Activated CD8-positive, alpha-beta memory T cell treated with anti-CD3 and anti-CD28 coated beads, Interleukin-2, amount 50 U/mL, for 48 hours (primary cell): ENCODE results near the gene NCAPG2.

Experiments
- DNase-seq: peaks from one replicate; pipeline ENCODE4 v3.0.0-alpha.2; 2020

NCAPG2 gene

DNA sequence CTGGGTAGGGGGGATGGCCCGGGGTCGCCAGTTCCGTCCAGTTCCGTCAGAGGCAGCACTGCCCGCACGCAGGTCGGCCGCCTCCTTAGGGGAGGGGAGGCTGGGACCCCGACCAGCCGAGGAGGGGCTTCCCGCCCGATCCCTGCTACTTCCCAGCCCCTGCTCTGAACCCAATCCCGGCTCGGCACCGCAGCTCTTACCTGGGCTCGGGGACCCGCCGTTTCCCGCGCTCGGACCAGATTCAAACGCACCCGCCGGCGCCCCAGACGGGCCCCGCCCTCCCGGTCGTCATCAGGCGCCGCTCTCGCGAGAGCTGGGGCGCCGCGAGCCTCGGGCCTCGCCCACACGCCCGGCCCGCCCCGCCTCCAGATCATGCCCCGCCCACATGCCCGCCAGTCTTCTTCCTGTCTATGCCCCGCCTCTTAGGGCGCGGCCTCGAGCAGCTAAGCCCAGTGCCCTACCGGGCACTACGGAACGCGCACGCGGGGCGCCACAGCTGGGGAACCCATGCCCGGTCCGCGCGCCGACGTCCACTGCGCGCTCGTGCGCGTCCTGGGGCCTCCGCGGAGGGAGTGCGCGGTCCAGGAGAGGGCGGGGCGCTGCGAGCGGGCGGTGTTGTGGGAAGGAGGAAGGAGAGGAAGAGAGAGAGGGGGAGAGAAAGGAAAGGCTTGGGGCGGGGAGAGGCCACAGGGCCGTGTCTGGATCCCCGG is at the start of gene NCAPG2:
TSS of gene NCAPG2 (minus strand) at position 281 of the 710 bp plus-strand sequence. CDS start 2,905 bp downstream, outside the sequence.
- DNase-seq, result peak; percentile 99

DNA sequence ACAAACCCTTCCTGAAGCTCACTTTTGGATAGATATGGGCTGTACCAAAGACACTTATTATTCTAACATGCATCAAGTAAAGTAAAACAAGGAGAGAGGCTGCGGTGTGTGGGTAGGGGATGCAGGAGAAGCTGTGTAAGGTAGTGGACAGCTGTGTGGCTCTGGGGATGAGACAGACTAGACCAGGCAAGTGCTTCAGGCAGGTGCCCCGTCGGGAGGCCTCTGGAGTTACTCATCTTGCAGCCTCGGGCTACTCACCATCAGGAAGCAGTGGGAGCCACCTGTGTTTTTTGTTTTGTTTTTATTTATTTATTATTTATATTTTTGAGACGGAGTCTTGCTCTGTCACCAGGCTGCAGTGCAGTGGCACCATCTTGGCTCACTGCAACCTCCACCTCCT is 49.3 kb upstream of the NCAPG2 start:
- DNase-seq, result no peak

- DNase-seq, result no peak
Measured at GRCh38 chr7:158751751-158752150, 47.1 kb upstream of the NCAPG2 start.

- no peak for DNase-seq
Measured at GRCh38 chr7:158751199-158751598, 46.6 kb upstream of the NCAPG2 start.

GRCh38 chr7:158750702-158751101 is 46.1 kb upstream of the NCAPG2 start:
- DNase-seq, result no peak

DNA sequence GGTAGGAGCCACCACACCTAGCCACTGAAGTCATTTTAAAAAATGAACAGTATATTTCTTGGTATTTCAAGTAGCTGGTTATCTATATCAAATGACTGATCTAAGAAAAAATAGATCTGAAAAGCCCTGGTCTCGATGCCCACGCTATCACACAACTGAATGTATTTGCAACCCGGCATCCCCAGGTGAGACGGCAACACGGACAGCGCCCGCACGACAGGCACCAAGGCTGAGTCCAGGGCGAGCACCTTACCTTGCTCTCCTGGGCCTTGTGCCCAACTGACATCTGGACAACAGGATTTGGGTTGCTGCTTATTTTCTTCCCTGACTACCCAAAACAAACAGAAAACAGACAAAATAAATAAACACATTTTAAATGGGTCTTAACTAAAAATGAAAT is 44.8 kb upstream of the NCAPG2 start:
- no peak for DNase-seq

DNA sequence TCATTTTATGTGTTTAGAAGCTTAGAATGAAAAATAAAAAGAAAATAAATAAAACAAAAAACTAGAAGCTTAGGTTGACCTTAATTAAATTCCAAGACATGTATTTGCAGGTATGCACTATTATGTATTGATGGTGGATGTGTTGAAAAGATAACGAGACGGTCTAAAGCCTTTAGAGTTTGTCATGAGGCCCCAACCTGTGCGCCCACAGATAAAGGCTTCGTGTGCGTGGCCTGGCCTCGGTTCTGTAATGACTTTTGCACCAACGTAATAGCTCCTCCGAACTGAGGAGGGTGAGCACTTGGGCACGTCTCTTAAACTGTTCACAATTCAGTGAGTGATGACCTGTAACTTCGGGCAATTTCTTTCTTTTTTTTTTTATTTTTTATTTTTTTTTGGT is 43.7 kb upstream of the NCAPG2 start:
- no peak for DNase-seq

DNA sequence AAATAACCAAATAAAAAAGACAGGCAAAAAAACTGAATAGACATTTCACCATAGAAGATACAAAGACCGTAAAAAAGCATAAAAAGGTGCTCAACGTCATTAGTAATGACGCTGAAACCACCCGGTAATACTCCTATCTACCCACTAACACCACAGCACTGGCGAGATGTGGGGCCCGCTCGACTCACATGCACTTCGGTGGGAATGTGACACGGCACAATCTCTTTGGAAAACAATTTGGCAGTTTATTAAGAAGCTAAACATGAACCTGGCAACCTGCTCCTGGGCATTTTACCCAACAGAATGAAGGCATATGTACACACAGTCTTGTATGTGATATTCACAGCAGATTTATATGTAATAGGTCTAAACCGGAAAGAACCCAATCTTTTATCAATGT is 42.8 kb upstream of the NCAPG2 start:
- DNase-seq, result no peak

DNA sequence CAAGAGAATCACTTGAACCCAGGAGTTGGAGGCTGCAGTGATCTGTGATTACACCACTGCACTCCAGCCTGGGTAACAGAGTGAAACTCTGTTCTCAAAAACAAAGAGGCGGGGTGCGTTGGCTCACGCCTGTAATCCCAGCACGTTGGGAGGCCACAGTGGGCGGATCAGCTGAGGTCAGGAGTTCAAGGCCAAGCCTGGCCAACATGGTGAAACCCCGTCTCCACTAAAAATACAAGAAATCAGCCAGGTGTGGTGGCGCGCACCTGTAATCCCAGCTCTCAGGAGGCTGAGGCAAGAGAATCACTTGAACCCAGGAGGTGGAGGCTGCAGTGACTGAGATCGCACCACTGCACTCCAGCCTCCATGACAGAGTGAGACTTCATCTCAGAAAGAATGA is 42.4 kb upstream of the NCAPG2 start:
- no peak for DNase-seq

GRCh38 chr7:158745057-158745715 is 40.6 kb upstream of the NCAPG2 start:
- DNase-seq, result no peak

GRCh38 chr7:158744070-158744469 is 39.5 kb upstream of the NCAPG2 start:
- DNase-seq, result no peak

DNA sequence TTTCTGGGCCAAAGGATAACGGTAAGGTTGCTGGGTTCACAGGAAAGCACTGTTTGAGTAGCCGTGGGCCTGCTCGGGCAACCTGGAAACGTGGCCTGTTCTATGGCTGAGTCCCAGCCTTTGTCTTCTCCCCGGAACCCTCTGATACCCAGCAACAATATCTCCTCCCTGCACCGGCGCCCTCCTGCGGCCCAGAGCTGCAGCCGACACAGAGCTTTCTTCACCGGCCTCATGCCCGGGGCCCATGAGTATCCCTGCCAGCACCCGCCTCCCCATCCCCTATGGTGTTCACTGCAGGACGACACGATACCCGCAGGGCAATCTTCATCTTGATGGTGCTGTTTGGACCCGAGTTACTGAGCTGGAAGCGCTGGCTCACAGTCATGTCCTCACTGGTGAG is 38.6 kb upstream of the NCAPG2 start:
- no peak for DNase-seq

- DNase-seq, result no peak
Measured at GRCh38 chr7:158742065-158742821, 37.6 kb upstream of the NCAPG2 start.

DNA sequence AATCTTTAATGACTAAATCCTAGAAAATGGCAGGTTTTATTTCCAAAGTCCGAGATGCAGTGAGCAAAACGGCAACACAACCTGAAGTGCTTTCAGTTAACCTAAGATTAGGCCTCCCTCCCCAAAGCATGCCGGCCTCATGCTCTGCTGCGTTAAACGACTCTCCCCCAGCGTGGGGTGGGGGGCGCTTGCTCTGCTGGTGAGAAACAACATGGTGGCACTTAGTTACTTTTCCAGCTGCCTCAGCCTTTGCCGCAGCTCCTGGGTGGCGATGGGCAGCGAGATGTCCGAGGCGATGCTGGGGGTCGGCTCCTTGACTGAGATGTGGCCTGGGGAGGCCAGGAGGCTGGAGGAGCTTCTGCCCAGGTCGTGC is 36.7 kb upstream of the NCAPG2 start:
- no peak for DNase-seq

GRCh38 chr7:158740657-158741293 is 36.2 kb upstream of the NCAPG2 start:
- DNase-seq, result no peak

DNA sequence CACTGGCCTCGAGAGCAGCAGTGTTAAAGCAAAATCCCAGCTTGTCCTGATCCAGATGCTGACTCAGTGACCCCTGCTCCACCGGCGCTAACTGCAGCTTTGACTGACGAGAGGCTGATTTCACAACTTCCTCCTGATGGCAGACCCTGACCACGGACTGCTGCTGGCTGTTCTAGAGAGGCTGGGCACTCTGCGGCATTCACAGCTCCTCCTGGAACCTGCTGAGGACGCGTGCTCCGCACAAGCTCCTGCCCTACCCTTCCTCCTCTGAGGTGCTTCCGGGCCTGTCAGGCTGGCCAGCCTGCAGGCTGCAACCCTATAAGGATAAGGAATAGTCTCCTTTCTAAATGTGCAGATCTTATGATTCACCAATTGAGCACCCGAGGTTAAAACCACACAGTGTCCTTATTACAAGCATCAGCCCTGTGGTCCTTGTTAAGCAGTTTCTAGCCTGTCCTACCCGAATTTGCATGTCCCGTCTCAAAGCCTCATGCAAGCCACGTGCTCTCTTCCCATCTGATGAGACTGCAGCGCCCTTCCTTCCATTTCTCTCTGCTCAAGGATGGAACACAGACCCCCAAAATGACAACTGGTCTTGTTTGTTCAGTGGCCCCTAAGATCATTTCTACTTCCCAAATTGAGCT is 35.5 kb upstream of the NCAPG2 start:
- DNase-seq, result no peak

GRCh38 chr7:158738841-158739240 is 34.2 kb upstream of the NCAPG2 start:
- no peak for DNase-seq

GRCh38 chr7:158737064-158737695 is 32.6 kb upstream of the NCAPG2 start:
- no peak for DNase-seq

DNA sequence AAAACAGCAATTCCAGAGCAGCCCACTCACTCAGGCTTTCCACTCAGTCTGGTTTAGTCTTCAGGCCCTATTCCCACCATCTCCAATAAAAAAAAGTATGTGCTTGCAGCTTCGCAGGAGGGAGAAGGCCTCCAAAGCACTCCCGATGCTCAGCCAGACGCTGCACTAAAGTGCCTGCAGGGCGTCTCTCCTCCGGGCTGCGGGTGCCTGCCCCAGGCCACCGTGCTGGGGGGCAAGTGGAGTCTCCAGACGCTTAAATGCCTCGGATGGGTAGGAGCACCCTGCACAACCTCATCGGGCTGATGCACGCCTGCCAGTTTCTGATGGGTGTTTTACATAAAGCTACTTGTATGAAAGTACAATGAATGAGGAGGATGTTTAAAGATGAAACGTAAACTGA is 31.3 kb upstream of the NCAPG2 start:
- DNase-seq, result no peak

GRCh38 chr7:158734861-158735260 is 30.3 kb upstream of the NCAPG2 start:
- DNase-seq, result no peak

GRCh38 chr7:158733775-158734494 is 29.3 kb upstream of the NCAPG2 start:
- DNase-seq, result peak; percentile 43

DNA sequence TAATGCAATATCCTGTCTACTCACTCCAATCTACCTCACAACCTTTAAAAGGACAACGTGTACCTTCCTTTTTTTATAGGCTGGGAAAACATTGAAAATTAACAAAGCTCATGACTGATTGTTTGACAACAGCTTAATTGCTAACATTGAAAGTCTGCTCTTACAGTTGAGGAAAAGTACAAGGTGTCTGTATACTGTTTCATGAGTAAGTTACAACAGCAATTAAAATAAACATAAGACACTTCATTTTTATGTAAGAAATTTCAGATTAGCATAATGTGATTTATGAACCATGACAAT is 28.6 kb upstream of the NCAPG2 start:
- no peak for DNase-seq
